PFSK-1 (cell line): ENCODE data around the gene WFS1.

Experiments used
- FOXP2 ChIP-seq: optimal IDR thresholded peaks from 2 replicates; pipeline ENCODE3; 2011; ENCODE audit warnings: borderline replicate concordance, control low read depth, inconsistent platforms; ENCODE audit not compliant: insufficient read depth; ENCODE audit errors: extremely low read length, extremely low read depth
- POLR2AphosphoS5 ChIP-seq: IDR thresholded peaks from 2 replicates; pipeline ENCODE4 v1.6.1; 2012; ENCODE audit warnings: low read depth, mild to moderate bottlenecking, control low read depth, low read length, moderate library complexity
- REST ChIP-seq, 2 experiments: IDR thresholded peaks; 2 replicates each; pipeline versions ENCODE4 v1.6.1 to v1.8.0; 2011 to 2012; ENCODE audit warnings: low read depth in 2 of 2, low read length in 2 of 2, control low read depth in 1 of 2, inconsistent platforms in 1 of 2, mild to moderate bottlenecking in 1 of 2, moderate library complexity in 1 of 2; ENCODE audit not compliant: insufficient read depth in 1 of 2
- SIN3A ChIP-seq: IDR thresholded peaks from 2 replicates; pipeline ENCODE4 v1.6.1; 2012; ENCODE audit warnings: mild to moderate bottlenecking, low read length, moderate library complexity, borderline replicate concordance; ENCODE audit not compliant: insufficient read depth
- TAF1 ChIP-seq: IDR thresholded peaks from 2 replicates; pipeline ENCODE4 v1.6.1; 2012; ENCODE audit warnings: low read length, control low read depth, borderline replicate concordance; ENCODE audit not compliant: insufficient read depth

Gene WFS1

GRCh38 chr4:6324461-6324998 is 54.9 kb downstream of the WFS1 start:
- TF ChIP-seq REST (IDR thresholded peaks at IDR 0.05; ENCODE audit: insufficient read depth in 1 of 2, low read depth in 2 of 2, low read length in 2 of 2) (no peak), SIN3A (no peak), FOXP2 (no peak), POLR2AphosphoS5 (no peak), TAF1 (no peak)

GRCh38 chr4:6324999-6325787 is 55.5 kb downstream of the WFS1 start:
- TF ChIP-seq POLR2AphosphoS5 (no peak), FOXP2 (no peak), TAF1 (no peak), REST (IDR thresholded peaks at IDR 0.05; ENCODE audit: insufficient read depth in 1 of 2, low read depth in 2 of 2, low read length in 2 of 2) (no peak), SIN3A (no peak)

- no peak for TF ChIP-seq POLR2AphosphoS5
- no peak for TF ChIP-seq REST (IDR thresholded peaks at IDR 0.05; ENCODE audit: insufficient read depth in 1 of 2, low read depth in 2 of 2, low read length in 2 of 2)
- no peak for TF ChIP-seq SIN3A
- TF ChIP-seq TAF1: no peak
- no peak for TF ChIP-seq FOXP2
These were observed 56.2 kb downstream of the WFS1 start for GRCh38 chr4:6325788-6326290.

- TF ChIP-seq FOXP2 (no peak), POLR2AphosphoS5 (no peak), REST (IDR thresholded peaks at IDR 0.05; ENCODE audit: insufficient read depth in 1 of 2, low read depth in 2 of 2, low read length in 2 of 2) (no peak), TAF1 (no peak), SIN3A (no peak)
These were observed 56.8 kb downstream of the WFS1 start for GRCh38 chr4:6326312-6327060.
